MM.1S (cell line): ENCODE measurements around the gene ZBTB12.
"Not testable (repeated sequence)": the region's sequence is repeated elsewhere in the genome, so short reads cannot be mapped to it uniquely, and the experiment has no call there.

Experiments
- EZH2 ChIP-seq: fragments of 300-600 bp; sonication (generic); optimal IDR thresholded peaks from 2 replicates; pipeline ENCODE3; 2017; ENCODE audit warnings: low read depth, mild to moderate bottlenecking, antibody characterized with exemption, low read length, mixed read lengths
- EZH2phosphoT487 ChIP-seq: fragments of 300-600 bp; sonication (generic); IDR thresholded peaks from 2 replicates; pipeline ENCODE4 v1.6.1; 2018; ENCODE audit warnings: antibody characterized with exemption, low read length
- TF ChIP-seq, protein P1 (sequence below): fragments of 300-600 bp; sonication (generic); IDR thresholded peaks from 2 replicates; pipeline ENCODE4 v1.5.1; 2016; ENCODE audit warnings: antibody characterized with exemption, low read length, mixed read lengths

- TF ChIP-seq, protein P1, sequence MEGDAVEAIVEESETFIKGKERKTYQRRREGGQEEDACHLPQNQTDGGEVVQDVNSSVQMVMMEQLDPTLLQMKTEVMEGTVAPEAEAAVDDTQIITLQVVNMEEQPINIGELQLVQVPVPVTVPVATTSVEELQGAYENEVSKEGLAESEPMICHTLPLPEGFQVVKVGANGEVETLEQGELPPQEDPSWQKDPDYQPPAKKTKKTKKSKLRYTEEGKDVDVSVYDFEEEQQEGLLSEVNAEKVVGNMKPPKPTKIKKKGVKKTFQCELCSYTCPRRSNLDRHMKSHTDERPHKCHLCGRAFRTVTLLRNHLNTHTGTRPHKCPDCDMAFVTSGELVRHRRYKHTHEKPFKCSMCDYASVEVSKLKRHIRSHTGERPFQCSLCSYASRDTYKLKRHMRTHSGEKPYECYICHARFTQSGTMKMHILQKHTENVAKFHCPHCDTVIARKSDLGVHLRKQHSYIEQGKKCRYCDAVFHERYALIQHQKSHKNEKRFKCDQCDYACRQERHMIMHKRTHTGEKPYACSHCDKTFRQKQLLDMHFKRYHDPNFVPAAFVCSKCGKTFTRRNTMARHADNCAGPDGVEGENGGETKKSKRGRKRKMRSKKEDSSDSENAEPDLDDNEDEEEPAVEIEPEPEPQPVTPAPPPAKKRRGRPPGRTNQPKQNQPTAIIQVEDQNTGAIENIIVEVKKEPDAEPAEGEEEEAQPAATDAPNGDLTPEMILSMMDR = not testable (repeated sequence)
- not testable (repeated sequence) for TF ChIP-seq EZH2phosphoT487, EZH2
Observed at GRCh38 chr6:31909298-31909697, 7.4 kb upstream of the ZBTB12 start.
